ENCODE measurements around the gene DCAF5.

- TF ChIP-seq CTCF (IDR thresholded peaks at IDR 0.05) (no peak), POLR2A (IDR thresholded peaks at IDR 0.05) (no peak)
Observed at GRCh38 chr14:69048456-69048855, 104.5 kb downstream of the DCAF5 start.
